Measurements from ENCODE around the gene OR8B4.
"Not testable (repeated sequence)": the region's sequence is repeated elsewhere in the genome, so short reads cannot be mapped to it uniquely, and the experiment has no call there.

The OR8B4 gene

DNA sequence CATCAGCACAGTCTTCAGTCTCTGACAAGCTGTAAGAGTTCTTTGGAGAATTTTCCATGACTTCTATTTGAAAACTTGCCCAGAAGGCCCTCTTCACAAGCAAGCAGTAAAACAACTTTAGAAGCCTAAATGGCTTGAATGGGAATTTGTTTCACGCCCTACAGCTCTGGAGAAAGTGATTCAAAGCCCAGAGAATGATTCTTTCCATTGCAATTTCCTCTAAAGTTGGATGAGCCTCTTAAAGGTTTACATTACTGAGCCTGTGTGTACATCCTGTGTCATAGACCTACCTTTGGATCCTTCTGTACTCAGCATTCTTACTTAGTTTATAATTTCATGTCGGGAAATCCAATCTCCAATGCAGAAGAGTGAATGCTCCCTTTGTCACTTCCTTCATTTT lies 19.1 kb downstream of the OR8B4 start:
- no peak for DNase-seq (ENCODE audit: low read depth)

DNA sequence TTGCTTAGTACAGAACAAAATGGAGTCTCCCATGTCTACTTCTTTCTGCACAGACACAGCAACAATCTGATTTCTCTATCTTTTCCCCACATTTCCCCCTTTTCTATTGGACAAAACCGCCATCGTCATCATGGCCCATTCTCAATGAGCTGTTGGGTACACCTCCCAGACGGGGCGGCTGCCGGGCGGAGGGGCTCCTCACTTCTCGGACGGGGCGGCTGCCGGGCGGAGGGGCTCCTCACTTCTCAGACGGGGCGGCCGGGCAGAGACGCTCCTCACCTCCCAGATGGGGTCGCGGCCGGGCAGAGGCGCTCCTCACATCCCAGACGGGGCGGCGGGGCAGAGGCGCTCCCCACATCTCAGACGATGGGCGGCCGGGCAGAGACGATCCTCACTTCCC lies 21.5 kb downstream of the OR8B4 start:
- DNase-seq (ENCODE audit: low read depth) = not testable (repeated sequence)

DNA sequence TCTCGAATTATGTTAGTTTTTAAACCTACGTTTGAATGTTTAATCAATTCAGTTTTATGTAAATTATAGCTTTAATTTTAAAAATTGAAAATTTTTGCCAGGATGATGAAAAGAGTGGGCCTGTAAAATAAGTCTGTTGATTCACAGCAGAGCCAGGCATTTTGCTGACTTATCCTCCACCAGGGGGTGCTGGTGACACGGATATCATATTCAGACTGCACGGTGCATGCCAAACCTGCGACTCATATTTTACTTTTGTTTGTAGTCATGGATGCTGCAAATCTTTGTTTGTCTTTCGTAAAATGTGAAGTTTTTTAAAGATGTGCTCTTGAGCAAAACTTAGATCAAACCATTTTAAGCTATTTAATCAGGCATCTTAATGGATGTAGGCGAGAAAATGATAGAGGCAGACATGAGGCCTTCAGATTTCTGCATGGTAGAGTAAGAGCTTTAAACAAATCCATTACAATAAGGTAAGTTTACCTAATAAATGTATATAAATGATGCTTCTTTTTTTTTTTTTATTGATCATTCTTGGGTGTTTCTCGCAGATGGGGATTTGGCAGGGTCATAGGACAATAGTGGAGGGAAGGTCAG lies 22.2 kb downstream of the OR8B4 start:
- DNase-seq (ENCODE audit: low read depth) = no peak

DNA sequence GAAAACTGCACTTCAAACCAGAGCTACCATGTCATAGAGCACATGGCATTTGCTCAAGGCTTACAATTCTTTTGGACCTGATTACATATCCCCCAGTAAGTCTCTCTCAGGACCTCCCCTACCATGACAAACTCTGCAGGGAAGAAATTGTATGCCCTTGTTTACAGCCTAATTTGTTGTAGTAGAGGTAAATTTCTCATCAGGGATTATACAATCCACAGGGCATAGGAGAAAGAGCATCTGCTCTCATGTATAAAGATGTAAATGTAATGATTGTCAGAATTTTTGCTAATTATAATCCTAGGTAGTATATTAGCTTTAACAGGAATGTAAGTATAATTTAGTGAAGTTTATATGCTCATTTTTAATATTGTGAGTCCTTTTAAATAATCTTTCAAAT lies 25.7 kb downstream of the OR8B4 start, which contains the start of gene OR8B3:
OR8B3 (minus strand) TSS at position 101 of the 400 bp plus-strand sequence. CDS start 1,673 bp downstream, outside the sequence.
- DNase-seq (ENCODE audit: low read depth) = no peak

DNA sequence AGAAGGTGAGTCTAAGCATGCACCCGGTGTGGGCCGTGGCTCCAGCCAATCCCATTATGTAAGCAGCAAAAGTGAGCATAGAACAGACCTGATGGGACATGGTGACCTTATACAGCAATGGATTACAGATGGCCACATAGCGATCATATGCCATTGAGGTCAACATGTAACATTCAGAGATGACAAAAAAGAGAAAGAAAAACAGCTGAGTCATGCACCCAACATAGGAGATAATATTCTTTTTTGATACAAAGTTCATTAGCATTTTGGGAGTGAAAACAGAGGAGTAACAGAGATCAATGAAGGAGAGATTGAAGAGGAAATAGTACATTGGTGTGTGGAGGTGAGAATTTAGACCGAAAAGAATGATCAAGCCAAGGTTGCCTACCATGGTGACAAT lies 27.8 kb downstream of the OR8B4 start:
- DNase-seq (ENCODE audit: low read depth) = not testable (repeated sequence)

DNA sequence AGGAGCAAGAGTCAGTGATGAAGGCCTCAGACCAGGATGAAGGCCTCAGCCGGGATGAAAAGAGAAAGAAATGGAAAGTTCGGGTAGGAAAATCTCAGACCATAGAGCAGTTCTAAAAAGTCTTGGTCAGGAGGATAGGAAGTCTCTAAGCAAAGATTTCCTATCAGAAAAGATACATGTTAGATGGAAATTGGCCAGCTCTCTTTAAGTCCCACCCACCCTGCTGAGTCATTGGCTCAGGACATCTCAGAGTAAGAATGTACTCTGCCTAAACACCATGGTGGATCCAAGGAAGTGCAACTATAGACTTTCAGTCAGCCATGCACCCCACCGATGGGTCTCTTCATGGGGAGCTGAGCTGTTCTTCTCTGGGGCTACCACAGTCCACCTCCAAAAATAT lies 30.3 kb downstream of the OR8B4 start:
- no peak for DNase-seq (ENCODE audit: low read depth)

DNA sequence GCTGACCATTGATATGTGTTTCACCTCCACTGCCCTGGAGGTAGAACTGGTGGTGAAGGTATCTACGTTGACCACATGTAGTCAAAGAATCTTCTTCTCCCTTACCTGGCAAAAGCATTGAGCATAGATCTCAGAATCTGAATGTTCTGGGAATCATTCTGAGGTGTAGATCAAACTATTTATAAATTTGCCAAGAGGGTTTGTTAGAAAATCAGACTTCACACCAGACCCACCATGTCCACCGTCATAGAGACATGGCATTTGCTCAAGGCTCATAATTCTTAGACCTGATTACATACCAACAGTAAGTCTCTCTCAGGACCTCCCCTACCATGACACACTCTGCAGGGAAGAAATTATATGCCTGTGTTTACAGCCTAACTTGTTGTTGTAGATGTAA lies 40.3 kb downstream of the OR8B4 start, which contains the start of gene OR8B2:
OR8B2 (minus strand) TSS at position 101 of the 400 bp plus-strand sequence. CDS start 1,156 bp downstream, outside the sequence.
- no peak for DNase-seq (ENCODE audit: low read depth)

DNA sequence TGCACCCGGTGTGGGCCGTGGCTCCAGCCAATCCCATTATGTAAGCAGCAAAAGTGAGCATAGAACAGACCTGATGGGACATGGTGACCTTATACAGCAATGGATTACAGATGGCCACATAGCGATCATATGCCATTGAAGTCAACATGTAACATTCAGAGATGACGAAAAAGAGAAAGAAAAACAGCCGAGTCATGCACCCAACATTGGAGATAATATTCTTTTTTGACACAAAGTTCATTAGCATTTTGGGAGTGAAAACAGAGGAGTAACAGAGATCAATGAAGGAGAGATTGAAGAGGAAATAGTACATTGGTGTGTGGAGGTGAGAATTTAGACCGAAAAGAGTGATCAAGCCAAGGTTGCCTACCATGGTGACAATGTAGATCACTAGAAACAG lies 41.8 kb downstream of the OR8B4 start:
- not testable (repeated sequence) for DNase-seq (ENCODE audit: low read depth)

DNA sequence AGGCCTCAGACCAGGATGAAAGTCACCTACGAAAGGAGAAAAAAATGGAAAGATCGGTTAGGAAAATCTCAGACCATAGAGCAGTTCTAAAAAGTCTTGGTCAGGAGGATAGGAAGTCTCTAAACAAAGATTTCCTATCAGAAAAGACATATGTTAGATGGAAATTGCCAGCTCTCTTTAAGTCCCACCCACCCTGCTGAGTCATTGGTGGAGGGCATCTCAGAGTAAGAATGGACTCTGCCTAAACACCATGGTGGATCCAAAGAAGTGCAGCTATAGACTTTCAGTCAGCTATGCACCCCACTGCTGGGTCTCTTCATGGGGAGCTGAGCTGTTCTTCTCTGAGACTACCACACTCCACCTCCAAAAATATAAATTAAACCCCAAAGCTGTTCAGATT lies 44.1 kb downstream of the OR8B4 start:
- no peak for DNase-seq (ENCODE audit: low read depth)

DNA sequence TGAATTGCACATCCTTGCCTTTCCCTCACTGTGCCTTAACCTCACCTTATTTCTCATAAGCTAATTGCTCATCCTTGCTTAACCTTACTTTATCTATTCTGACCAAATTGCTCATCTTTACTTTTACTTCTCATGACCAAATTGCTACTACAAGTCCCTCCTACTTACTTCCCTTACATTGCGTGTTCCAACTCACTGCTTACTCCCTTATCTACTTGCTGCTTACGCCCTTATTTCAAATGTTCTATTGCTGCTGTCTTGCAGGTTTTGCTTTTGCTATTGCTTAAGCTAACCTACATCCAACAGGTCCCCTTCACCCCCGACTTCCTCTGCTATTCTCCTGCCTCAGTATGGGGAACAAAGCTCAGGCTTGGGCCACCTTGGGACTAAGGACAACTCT lies 48.4 kb downstream of the OR8B4 start:
- no peak for DNase-seq (ENCODE audit: low read depth)

Data from activated gamma-delta T cell treated with anti-CD3 and anti-CD28 coated beads, Interleukin-2, amount 50 U/mL, for 16 hours (primary cell).